NCI-H2227 treated with DMSO at 0.1 percent for 48 hours (cell line): ENCODE results near the gene DTD1.
A peak's percentile ranks its signal among the peaks of the same experiment; 100 is the strongest.

ENCODE experiments used
- DNase-seq: peaks from one replicate; lab custom pipeline; 2025; lab: John Stamatoyannopoulos, UW

DTD1 gene

DNA sequence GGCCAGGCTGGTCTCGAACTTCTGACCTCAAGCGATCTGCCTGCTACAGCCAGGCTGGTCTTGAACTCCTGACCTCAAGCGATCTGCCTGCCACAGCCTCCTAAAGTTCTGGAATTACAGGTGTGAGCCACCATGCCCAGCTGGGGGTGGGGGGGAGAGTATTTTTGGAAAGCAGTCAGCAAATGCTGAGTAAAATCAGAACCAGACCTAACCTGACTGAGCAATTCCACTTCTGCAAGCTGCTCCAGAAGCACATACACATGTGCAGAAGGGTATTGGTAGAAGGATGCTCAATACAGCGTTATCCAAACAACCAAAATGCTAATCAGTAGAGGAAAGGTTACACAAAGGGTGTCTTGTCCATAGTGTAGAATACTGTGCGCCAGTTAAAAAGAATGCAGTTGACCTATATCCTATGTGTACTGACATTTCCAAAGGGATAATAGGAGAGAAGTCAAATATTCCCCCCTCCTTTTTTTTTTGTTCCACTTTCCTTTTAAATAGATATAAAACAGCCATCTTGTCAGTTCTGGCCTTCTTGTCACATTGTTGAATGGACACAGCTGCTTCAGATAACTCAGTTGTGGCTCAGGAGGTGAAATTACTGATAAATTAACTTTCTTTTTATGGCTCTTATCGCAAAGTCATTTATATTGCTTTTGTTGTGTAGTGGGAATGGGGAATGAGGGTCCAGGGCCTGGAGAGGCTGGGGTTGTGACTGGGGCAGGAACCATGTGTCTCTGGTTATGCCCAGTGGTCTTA lies 74.6 kb downstream of the DTD1 start:
- DNase-seq: no peak

DNA sequence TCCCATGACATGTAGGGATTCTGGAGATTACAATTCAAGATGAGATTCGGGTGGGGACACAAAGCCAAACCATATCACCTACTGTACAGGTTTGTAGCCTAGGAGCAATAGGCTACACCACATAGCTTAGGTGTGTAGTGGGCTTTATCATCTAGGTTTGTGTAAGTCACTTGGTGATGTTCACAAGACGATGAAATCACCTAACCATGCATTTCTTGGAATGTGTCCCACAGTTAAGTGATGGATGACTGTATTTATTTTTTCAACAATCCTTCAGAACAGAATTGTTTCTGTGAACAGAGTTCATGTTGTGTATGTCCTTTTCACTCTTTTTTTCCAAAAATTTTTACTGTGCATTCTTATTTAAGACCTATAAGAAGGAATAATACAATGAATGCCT lies 76.1 kb downstream of the DTD1 start:
- no peak for DNase-seq

DNA sequence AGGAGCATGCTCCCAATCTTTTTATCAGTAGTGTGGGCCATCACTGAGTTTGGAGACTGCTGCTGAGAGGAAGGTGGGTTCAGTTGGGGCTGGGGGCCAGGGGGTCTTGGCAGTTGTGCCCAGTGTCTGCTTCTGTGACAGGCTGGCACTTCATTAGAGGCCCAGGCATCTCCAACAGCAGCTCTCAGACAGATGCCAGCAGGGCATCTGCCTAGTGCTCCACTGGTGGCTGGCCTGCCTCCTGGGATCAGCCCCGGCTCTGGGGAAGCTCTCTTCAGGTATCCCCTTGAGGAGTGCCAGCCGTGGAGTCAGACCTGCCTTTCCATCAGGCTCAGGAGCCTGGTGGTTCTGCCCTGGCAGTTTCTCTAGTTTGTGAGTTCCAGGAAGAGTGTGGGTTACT lies 77.3 kb downstream of the DTD1 start:
- no peak for DNase-seq

GRCh38 chr20:18666803-18667415 lies 79.1 kb downstream of the DTD1 start:
- DNase-seq: peak; percentile 27

DNA sequence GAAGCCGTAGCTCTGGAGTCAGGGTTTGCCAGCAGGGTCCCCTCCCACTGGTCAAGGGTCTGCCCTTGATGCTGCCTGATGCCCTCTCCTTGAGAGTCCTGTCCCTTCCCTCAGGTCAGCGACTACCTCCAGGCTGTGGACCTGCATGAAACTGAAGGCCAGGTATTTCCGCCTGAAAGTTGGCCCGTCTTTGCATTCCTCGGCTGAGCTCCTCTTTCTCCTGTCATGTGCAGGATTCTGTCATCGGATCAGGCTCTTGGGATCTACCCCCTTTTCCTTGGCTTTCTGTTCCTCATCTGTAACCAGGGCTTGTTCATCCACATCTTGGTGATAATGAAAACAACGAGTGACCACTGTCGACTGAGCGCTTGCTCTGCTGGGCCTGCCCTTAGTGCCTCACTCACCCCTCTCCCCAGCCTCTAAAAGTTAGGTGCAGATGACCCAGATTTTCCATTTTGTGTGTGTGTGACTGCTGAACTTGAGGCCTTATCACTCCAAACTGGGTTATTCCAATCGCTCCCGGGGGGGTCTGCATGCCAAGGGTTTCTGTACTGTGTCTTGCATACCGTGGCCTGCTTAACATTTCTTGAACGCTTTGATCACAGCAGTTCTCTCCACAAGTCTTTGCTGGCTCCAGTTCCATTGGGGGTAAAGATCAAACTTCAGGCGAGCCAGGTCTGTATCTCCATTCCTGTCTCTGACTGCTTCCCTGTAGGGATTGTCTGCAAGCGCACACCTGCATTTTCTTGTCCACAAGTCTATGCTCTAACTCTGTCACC lies 81.6 kb downstream of the DTD1 start:
- DNase-seq: no peak

DNA sequence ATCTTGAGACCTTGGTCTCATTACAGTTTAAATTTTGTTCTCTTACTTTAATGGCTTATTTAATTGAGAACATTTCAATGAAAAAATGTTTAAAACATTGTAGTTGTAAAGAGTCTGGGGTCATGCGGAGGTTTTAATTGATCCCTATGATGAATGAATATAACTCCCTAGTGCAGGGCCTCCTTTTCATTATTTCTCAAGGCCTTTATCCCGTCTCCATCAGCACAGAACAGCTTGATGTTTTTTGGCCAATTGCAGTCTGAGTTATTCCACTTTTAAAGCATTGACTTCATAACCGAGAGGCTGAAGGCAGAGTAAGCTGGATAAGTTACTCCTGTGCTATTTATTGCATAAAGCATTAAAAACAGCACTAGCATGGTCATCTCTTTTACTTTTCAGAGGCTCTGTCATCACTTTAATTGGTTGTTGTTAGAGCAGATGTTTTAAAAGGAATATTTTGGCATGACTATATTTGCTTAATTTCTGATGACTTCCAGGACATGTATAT lies 83.4 kb downstream of the DTD1 start:
- DNase-seq: no peak

- no peak for DNase-seq
Measured at GRCh38 chr20:18672834-18673233, 85.0 kb downstream of the DTD1 start.

GRCh38 chr20:18676396-18676795 lies 88.5 kb downstream of the DTD1 start:
- DNase-seq: no peak

- DNase-seq: no peak
Measured at GRCh38 chr20:18677126-18677525, 89.3 kb downstream of the DTD1 start.

DNA sequence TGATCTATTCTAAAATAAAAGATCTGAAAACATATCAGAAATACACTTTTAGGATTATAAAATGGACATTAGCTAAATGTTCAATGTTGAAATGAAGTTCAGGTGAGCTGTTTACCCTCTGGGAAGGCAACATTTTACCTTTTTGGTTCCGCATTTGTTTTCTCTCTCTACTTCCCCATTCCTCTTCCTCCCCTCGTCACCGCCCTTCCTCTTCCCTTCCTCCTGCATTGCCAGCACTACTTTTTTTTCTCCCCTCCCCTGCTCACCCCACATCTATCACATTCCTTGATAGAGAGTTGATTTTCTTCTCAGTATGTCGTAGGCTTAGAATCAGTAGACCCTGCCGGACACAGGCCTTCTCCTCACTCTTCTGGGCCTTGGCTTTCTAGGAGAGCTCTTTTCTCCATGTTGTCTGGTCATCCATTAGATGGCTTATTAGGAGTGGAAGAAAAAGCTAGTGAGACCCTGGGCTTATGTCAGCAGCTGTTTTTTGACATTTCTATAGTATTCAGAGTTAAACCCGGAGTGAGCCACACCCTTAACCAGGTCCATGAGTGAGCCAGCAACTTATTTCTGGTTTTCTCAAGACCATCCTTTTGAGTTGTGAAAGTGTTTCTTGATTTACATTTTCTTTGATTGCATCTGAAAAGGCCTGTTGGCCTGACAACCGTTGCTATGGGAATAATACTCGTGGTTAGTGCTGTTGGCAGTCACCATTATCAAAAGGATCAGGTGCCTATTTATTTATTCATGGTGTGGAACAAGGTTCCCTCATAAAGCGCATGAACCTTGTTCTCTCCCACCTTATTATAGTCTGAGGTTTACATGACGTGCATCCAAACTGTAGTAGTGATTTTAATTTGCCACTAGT lies 90.9 kb downstream of the DTD1 start:
- DNase-seq: no peak

DNA sequence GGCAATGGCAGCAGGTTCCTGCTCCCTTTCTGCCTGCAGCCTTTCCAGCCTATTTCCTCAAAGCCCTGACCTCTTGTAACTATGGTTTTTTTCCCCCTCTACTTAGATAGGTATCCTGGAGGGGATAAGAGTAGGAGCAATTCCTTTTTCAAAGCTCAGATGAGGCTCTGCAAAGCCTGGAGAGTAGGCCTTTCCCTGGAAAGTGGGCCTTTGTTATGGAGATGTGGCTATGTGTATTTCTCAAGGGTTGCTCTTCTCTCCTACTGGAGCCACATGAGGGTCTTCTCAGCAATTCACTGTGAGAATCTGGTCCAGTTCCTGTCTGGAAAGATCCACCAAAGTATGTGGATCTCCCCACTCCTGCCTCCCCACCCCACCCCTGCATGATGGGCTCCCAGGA lies 96.0 kb downstream of the DTD1 start:
- DNase-seq: no peak

GRCh38 chr20:18684775-18685174 lies 96.9 kb downstream of the DTD1 start:
- no peak for DNase-seq

DNA sequence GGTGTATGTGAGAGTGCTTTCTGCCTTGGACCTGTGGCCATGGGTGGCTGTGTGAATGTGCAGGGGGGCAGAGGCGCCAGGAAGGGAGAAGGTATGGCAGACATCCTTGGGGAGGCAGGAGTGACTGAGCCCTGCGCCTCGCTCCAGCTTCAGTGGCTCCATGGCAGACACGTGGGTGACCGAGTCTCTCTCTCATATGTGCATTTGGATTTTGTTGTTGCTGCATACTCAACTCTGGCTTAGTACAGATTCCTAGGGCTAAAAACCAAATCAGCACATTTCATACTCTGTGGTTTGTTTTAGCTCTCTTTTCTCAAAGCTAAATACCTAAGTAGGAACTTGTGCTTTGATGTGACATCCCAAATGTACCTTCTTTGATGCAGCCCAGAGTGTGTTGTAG lies 97.6 kb downstream of the DTD1 start:
- no peak for DNase-seq

GRCh38 chr20:18686696-18687095 lies 98.8 kb downstream of the DTD1 start:
- no peak for DNase-seq

DNA sequence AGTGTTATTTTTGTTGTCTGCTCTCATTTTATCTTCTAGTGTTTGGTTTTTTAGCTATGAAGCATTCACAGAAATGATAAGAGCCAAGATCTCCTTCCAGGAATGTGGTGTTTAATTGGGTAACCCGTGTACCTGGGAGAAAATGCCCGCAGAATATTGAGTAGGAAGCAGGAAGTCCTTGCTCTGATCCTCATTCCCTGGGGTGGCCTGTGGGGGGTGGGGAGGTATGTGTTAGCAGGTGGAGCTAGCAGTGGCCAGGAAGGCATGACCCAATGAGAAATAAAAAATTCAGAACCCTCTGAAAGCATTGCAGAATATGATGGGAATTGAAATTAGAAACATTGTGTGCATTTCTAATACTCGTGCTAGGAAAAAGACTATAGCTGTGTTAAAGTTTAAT lies 100.8 kb downstream of the DTD1 start:
- no peak for DNase-seq

GRCh38 chr20:18689557-18689956 lies 101.7 kb downstream of the DTD1 start:
- DNase-seq: no peak

DNA sequence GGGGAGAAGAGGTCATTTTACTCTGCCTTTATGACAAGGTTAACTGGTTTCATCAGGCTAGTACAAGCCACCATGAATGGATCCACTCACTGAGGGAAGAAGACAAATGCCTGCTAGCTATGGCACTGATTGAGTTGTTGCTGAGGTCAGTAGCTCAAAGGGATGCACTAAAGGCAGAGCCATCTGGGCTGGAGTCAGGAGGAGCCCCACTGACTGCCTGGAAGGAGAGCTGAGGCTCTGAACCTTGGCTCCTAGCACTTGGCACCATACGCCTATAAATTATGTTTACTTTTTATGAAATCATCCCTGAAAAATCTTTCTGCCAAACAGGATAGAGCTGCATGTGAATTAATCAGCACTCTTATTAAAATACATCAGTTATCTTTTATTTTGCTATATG lies 104.6 kb downstream of the DTD1 start:
- DNase-seq: no peak

DNA sequence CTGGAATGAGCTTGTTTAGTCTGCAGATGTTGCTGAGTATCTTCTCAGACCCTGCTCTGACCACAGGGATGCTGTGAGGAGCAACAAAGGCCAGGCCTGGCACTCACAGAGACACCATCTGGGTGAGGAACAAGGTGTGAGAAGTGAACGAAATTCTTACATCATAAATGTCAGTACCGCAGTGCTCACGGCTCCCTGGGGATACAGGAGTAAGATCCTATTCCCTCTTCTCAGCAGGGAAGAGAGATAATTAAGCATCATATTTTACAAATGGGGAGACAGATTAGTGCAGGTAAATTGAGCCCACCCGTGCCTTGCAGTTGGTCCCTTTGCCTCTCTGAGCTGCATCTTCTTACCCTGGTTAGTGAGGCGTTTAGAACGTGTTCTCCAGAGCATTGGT lies 106.2 kb downstream of the DTD1 start:
- no peak for DNase-seq

DNA sequence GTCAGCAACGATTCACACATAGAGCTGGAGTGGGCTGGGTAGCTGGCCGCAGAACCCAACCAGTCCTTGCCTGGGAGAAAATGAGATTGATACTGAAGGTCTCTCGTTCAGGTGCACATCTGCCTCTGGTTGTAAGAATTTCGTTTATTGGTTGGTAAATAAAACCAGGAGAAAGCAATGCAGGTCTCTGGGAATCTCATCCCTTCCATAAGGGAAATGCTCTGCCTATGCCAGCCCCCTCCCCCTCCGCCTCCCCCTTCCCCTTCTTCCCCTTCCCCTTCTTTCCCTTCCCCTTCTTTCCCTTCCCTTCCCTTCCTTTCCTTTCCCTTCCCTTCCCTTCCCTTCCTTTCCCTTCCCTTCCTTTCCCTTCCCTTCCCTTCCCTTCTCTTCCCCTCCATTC lies 107.3 kb downstream of the DTD1 start:
- no peak for DNase-seq

GRCh38 chr20:18698735-18699380 lies 111.0 kb downstream of the DTD1 start:
- DNase-seq: no peak

GRCh38 chr20:18701969-18702368 lies 114.1 kb downstream of the DTD1 start:
- DNase-seq: no peak
